Gastroesophageal sphincter (tissue), 3 donors: Measurements from ENCODE around the gene TDRD6.

Source experiments
- EP300 ChIP-seq: sonication (generic); formaldehyde crosslinking; IDR thresholded peaks from one replicate; pipeline ENCODE4 v1.6.1; 2017; ENCODE audit warnings: antibody characterized with exemption, mild to moderate bottlenecking
- POLR2A ChIP-seq, 2 donors: fragments of 450-650 bp; IDR thresholded peaks; one replicate each; pipeline ENCODE4 v1.6.1; 2017; ENCODE audit warnings: antibody characterized with exemption in 2 of 2, mild to moderate bottlenecking in 2 of 2, moderate library complexity in 1 of 2
- TF ChIP-seq, protein P1 (sequence below), 4 experiments: fragments of 200-600 bp in 2 of 4; fragments of 450-650 bp in 2 of 4; sonication (generic) in 1 of 4; IDR thresholded peaks; one replicate each; pipeline ENCODE4 v1.5.1; 2017 to 2019; ENCODE audit warnings: antibody characterized with exemption in 4 of 4, mild to moderate bottlenecking in 2 of 4, moderate library complexity in 2 of 4

DNA sequence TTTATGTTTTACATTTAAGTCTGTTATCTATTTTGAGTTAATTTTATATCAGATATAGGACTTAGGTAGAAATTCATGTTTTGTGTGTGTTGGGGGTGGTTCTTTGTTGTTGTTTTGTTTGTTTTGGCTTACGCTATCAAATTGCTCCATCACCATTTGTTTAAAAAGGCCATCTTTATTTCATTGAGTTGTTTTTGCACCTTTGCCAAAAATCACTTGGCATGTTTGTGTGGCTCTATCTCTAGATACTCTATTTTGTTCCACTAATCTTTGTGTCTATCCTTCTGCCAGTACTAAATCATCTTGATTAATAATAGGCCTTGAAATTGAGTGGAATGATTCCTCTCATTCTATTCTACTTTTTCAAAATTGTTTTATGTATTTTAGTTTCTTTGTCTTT, 42.4 kb upstream of the TDRD6 start:
- TF ChIP-seq, protein P1, sequence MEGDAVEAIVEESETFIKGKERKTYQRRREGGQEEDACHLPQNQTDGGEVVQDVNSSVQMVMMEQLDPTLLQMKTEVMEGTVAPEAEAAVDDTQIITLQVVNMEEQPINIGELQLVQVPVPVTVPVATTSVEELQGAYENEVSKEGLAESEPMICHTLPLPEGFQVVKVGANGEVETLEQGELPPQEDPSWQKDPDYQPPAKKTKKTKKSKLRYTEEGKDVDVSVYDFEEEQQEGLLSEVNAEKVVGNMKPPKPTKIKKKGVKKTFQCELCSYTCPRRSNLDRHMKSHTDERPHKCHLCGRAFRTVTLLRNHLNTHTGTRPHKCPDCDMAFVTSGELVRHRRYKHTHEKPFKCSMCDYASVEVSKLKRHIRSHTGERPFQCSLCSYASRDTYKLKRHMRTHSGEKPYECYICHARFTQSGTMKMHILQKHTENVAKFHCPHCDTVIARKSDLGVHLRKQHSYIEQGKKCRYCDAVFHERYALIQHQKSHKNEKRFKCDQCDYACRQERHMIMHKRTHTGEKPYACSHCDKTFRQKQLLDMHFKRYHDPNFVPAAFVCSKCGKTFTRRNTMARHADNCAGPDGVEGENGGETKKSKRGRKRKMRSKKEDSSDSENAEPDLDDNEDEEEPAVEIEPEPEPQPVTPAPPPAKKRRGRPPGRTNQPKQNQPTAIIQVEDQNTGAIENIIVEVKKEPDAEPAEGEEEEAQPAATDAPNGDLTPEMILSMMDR (IDR thresholded peaks at IDR 0.05) = no peak
- no peak for TF ChIP-seq POLR2A (IDR thresholded peaks at IDR 0.05)
- TF ChIP-seq EP300 = no peak
